A673 (cell line): ENCODE data around the gene TRIM38.

Experiments
- EZH2 ChIP-seq: fragments of 200-600 bp; sonication (generic); IDR thresholded peaks from 2 replicates; pipeline ENCODE4 v1.6.1; 2017; ENCODE audit warnings: borderline replicate concordance, low read depth, mild to moderate bottlenecking, mixed read lengths, antibody characterized with exemption, low read length; ENCODE audit not compliant: poor library complexity, severe bottlenecking
- TF ChIP-seq, protein P1 (sequence below): fragments of 300-800, 200-600 bp; sonication (generic); conservative IDR thresholded peaks from 2 replicates; pipeline ENCODE4 v1.5.1; 2017; ENCODE audit warnings: low read depth, mild to moderate bottlenecking, antibody characterized with exemption, low read length, moderate library complexity, mixed read lengths

GRCh38 chr6:25973923-25974555, 11.4 kb downstream of the TRIM38 start:
- TF ChIP-seq, protein P1, sequence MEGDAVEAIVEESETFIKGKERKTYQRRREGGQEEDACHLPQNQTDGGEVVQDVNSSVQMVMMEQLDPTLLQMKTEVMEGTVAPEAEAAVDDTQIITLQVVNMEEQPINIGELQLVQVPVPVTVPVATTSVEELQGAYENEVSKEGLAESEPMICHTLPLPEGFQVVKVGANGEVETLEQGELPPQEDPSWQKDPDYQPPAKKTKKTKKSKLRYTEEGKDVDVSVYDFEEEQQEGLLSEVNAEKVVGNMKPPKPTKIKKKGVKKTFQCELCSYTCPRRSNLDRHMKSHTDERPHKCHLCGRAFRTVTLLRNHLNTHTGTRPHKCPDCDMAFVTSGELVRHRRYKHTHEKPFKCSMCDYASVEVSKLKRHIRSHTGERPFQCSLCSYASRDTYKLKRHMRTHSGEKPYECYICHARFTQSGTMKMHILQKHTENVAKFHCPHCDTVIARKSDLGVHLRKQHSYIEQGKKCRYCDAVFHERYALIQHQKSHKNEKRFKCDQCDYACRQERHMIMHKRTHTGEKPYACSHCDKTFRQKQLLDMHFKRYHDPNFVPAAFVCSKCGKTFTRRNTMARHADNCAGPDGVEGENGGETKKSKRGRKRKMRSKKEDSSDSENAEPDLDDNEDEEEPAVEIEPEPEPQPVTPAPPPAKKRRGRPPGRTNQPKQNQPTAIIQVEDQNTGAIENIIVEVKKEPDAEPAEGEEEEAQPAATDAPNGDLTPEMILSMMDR, result no peak
- TF ChIP-seq EZH2, result no peak
